Ascending aorta (tissue), 2 donors: ENCODE data around the gene UBE2D2. TPM values are rescaled to one million over a fixed set of nuclear protein-coding genes. Genes with fewer than 3 reads are reported as not detected.
"Not testable (repeated sequence)": the region's sequence is repeated elsewhere in the genome, so short reads cannot be mapped to it uniquely, and the experiment has no call there.

ENCODE experiments used
- DNase-seq, 2 donors: peaks; one replicate each; pipeline ENCODE4 v3.0.0-alpha.2; 2019; ENCODE audit warnings: low spot score in 2 of 2
- H3K27ac ChIP-seq, 2 donors: fragments of 200-600 bp; sonication (generic); one replicate each; pipeline ENCODE4 v1.5.1; 2016 to 2017; ENCODE audit warnings: mild to moderate bottlenecking in 1 of 2
- H3K27me3 ChIP-seq: fragments of 200-600 bp; sonication (generic); one replicate; pipeline ENCODE4 v1.5.1; 2017
- H3K36me3 ChIP-seq, 2 donors: fragments of 200-600 bp; sonication (generic); one replicate each; pipeline ENCODE4 v1.5.1; 2016
- H3K4me1 ChIP-seq, 2 donors: fragments of 200-600 bp; sonication (generic); one replicate each; pipeline ENCODE4 v1.5.1; 2016 to 2017; ENCODE audit warnings: mild to moderate bottlenecking in 1 of 2
- H3K4me3 ChIP-seq, 2 donors: fragments of 200-600 bp; sonication (generic); one replicate each; pipeline ENCODE4 v1.5.1; 2016 to 2017; ENCODE audit warnings: mild to moderate bottlenecking in 1 of 2
- H3K9me3 ChIP-seq, 2 donors: fragments of 200-600 bp; sonication (generic); one replicate each; pipeline ENCODE4 v1.5.1; 2016
- intact Hi-C: fragments of 100-400 bp; cut with DNase I; formaldehyde crosslinking; loops from one replicate; pipeline ENCODE4 v1.15.1; 2023
- total RNA-seq: library from RNA; depleted of rRNA; stranded (reverse); fragments of >200 nt; gene quantifications from one replicate; pipeline ENCODE4 v1.1.0, GENCODE V29; 2016
- TF ChIP-seq, protein P1 (sequence below), 3 experiments: fragments of 200-600 bp in 2 of 3; fragments of 450-650 bp in 1 of 3; sonication (generic) in 2 of 3; IDR thresholded peaks; one replicate each; pipeline ENCODE4 v1.5.1; 2016 to 2019; ENCODE audit warnings: antibody characterized with exemption in 3 of 3, mild to moderate bottlenecking in 1 of 3, moderate library complexity in 1 of 3

Gene UBE2D2
- total RNA-seq, 1 donor from 2014 or later, result 65.9 TPM

GRCh38 chr5:139593716-139594319 is 32.7 kb downstream of the UBE2D2 start:
- Histone ChIP-seq H3K36me3 (peaks cover 3 to 4% of the 10 kb centered on the region in 2 donors), H3K27ac (peak overlapping the region; percentile 8 to 33), H3K9me3 (no peaks in the 10 kb centered on the region), H3K4me3 (no peak overlapping the region), H3K27me3 (no peaks in the 10 kb centered on the region), H3K4me1 (peaks cover 0 to 9% of the 10 kb centered on the region in 2 donors)
- no peak for DNase-seq
- intact Hi-C loops, result no loop called here
- TF ChIP-seq, protein P1, sequence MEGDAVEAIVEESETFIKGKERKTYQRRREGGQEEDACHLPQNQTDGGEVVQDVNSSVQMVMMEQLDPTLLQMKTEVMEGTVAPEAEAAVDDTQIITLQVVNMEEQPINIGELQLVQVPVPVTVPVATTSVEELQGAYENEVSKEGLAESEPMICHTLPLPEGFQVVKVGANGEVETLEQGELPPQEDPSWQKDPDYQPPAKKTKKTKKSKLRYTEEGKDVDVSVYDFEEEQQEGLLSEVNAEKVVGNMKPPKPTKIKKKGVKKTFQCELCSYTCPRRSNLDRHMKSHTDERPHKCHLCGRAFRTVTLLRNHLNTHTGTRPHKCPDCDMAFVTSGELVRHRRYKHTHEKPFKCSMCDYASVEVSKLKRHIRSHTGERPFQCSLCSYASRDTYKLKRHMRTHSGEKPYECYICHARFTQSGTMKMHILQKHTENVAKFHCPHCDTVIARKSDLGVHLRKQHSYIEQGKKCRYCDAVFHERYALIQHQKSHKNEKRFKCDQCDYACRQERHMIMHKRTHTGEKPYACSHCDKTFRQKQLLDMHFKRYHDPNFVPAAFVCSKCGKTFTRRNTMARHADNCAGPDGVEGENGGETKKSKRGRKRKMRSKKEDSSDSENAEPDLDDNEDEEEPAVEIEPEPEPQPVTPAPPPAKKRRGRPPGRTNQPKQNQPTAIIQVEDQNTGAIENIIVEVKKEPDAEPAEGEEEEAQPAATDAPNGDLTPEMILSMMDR (IDR thresholded peaks at IDR 0.05), result no peak

DNA sequence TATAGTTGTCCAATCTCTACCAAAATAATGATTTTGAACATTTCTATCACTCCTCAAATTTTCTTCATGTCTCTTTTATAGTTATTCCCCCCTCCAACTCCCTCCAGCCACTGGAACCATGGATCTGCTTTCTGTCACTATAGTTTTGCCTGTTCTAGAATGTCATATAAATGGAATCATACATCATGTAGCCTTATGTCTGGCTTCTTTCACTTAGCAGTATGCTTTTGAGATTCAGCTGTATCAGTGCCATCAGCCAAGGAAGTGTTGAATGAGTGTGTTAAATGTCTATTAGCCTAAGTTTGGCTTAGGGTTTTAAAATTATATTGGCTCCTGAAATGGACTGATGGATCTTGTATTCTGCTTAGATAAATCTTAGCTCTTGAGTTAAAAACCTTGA is 36.0 kb downstream of the UBE2D2 start:
- Histone ChIP-seq H3K9me3 (no peaks in the 10 kb centered on the region), H3K27ac (no peak overlapping the region), H3K27me3 (no peaks in the 10 kb centered on the region), H3K36me3 (peaks cover 19 to 23% of the 10 kb centered on the region in 2 donors), H3K4me3 (no peak overlapping the region), H3K4me1 (peaks cover 0 to 9% of the 10 kb centered on the region in 2 donors)
- TF ChIP-seq, protein P1 (IDR thresholded peaks at IDR 0.05), result no peak
- intact Hi-C loops, result no loop called here
- no peak for DNase-seq

GRCh38 chr5:139598601-139598965 is 37.4 kb downstream of the UBE2D2 start:
- H3K27ac ChIP-seq, H3K4me3 ChIP-seq, H3K4me1 ChIP-seq, DNase-seq, H3K27me3 ChIP-seq, intact Hi-C loops, H3K9me3 ChIP-seq: not testable (repeated sequence)
- peaks cover 22 to 35% of the 10 kb centered on the region in 2 donors for H3K36me3 ChIP-seq

GRCh38 chr5:139600336-139600949 is 39.3 kb downstream of the UBE2D2 start:
- DNase-seq, result no peak
- Histone ChIP-seq H3K36me3 (peaks cover 29 to 35% of the 10 kb centered on the region in 2 donors), H3K9me3 (no peaks in the 10 kb centered on the region), H3K27me3 (no peaks in the 10 kb centered on the region), H3K4me3 (no peak overlapping the region), H3K4me1 (no peaks in the 10 kb centered on the region), H3K27ac (no peak overlapping the region)
- TF ChIP-seq, protein P1 (IDR thresholded peaks at IDR 0.05), result no peak
- intact Hi-C loops, result no loop called here

- Histone ChIP-seq H3K27ac (no peak overlapping the region), H3K27me3 (no peaks in the 10 kb centered on the region), H3K4me3 (no peak overlapping the region), H3K4me1 (no peaks in the 10 kb centered on the region), H3K9me3 (no peaks in the 10 kb centered on the region), H3K36me3 (peaks cover 37 to 39% of the 10 kb centered on the region in 2 donors)
- TF ChIP-seq, protein P1 (IDR thresholded peaks at IDR 0.05), result no peak
- intact Hi-C loops, result no loop called here
- DNase-seq, result no peak
These were observed 40.3 kb downstream of the UBE2D2 start for GRCh38 chr5:139601429-139601828.

GRCh38 chr5:139601948-139602347 is 40.8 kb downstream of the UBE2D2 start:
- H3K27ac ChIP-seq, H3K4me3 ChIP-seq, H3K27me3 ChIP-seq, DNase-seq, intact Hi-C loops, H3K9me3 ChIP-seq, H3K4me1 ChIP-seq: not testable (repeated sequence)
- H3K36me3 ChIP-seq, result peaks cover 37 to 39% of the 10 kb centered on the region in 2 donors
